Activated gamma-delta T cell treated with Interleukin-2 at 50 U/mL for 16 hours (primary cell): ENCODE measurements around the gene HDDC3.
A peak's percentile ranks its signal among the peaks of the same experiment; 100 is the strongest.

Source experiments
- DNase-seq: peaks from one replicate; pipeline ENCODE4 v3.0.0-alpha.2; 2020

HDDC3 gene

DNA sequence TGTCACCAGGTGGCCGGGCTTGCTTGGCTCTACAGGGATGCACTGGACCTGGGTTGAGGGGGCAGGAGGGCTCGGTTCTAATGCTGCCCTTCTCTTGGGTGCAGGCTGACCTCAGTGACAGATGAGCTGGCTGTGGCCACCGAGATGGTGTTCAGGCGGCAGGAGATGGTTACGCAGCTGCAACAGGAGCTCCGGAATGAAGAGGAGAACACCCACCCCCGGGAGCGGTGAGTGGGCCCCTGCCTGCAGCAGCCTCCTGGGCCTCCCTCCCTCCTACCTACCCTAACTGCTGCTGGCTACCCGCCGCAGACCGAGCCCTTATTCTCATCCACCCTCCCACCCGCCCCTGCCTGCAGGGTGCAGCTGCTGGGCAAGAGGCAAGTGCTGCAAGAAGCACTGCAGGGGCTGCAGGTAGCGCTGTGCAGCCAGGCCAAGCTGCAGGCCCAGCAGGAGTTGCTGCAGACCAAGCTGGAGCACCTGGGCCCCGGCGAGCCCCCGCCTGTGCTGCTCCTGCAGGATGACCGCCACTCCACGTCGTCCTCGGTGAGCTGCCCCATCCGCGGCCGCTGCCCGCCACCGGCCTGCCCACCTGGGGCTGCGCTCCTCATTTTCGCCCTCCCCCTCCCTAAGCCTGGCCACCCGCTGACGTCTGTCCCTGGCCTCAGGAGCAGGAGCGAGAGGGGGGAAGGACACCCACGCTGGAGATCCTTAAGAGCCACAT is 42.5 kb downstream of the HDDC3 start:
- DNase-seq = no peak

DNA sequence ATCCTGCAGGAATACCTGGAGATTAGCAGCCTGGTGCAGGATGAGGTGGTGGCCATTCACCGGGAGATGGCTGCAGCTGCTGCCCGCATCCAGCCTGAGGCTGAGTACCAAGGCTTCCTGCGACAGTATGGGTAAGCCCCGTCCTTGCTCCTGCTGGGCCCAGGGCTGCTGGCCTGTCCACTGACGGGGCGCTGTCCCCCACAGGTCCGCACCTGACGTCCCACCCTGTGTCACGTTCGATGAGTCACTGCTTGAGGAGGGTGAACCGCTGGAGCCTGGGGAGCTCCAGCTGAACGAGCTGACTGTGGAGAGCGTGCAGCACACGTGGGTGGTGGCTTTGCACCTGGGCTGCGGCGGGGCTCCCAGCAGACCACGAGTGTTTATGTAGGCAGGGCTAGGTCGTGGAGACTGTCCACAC is 43.0 kb downstream of the HDDC3 start:
- DNase-seq = peak; percentile 30

GRCh38 chr15:90887037-90887481 is 45.3 kb downstream of the HDDC3 start:
- no peak for DNase-seq

- DNase-seq = no peak
These were observed 46.1 kb downstream of the HDDC3 start for GRCh38 chr15:90886291-90886614.

GRCh38 chr15:90885432-90886290 is 46.7 kb downstream of the HDDC3 start:
- DNase-seq = peak; percentile 82

- DNase-seq = no peak
These were observed 47.5 kb downstream of the HDDC3 start for GRCh38 chr15:90884719-90885431.

DNA sequence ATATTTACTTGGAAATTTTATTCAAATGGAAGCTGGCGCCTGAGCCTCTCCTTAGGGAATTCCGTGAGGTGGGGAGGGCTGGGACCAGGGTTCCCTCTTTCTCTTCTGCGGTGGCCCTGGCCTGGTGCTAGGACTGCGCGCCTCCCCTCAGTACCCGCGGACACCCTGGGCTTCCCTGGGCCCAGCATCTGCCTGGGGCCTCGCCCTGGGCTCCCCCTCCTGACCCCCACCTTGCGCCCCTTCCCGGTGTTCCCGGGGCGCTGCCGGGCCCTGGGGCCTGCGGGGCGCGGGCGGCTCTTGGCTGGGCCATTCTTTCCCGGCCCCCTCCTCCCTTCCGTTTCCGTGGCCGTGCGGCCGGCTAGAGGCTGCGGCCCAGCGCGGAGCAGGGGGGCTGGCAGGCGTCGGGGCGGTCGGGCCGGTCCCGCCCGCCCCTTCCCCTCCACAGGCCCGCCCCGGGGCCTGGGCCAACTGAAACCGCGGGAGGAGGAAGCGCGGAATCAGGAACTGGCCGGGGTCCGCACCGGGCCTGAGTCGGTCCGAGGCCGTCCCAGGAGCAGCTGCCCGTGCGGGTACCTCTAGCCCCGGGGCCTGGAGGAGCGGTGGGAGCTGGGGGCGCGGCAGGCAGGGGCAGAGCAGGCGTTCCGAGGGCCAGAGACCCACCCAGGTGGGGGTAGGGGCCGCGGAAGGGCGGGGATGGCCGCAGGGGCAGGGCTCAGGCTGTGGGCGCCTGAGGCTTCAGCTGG is 48.2 kb downstream of the HDDC3 start, which contains the start of gene FES:
Gene FES, plus strand, starts transcription at position 529 of the 743 bp plus-strand sequence. CDS start 542 bp downstream, outside the sequence.
- DNase-seq = no peak

- DNase-seq = no peak
These were observed 48.8 kb downstream of the HDDC3 start for GRCh38 chr15:90883526-90883975.

GRCh38 chr15:90882781-90883525 is 49.4 kb downstream of the HDDC3 start:
- no peak for DNase-seq

GRCh38 chr15:90881978-90882721 is 50.2 kb downstream of the HDDC3 start:
- no peak for DNase-seq

DNA sequence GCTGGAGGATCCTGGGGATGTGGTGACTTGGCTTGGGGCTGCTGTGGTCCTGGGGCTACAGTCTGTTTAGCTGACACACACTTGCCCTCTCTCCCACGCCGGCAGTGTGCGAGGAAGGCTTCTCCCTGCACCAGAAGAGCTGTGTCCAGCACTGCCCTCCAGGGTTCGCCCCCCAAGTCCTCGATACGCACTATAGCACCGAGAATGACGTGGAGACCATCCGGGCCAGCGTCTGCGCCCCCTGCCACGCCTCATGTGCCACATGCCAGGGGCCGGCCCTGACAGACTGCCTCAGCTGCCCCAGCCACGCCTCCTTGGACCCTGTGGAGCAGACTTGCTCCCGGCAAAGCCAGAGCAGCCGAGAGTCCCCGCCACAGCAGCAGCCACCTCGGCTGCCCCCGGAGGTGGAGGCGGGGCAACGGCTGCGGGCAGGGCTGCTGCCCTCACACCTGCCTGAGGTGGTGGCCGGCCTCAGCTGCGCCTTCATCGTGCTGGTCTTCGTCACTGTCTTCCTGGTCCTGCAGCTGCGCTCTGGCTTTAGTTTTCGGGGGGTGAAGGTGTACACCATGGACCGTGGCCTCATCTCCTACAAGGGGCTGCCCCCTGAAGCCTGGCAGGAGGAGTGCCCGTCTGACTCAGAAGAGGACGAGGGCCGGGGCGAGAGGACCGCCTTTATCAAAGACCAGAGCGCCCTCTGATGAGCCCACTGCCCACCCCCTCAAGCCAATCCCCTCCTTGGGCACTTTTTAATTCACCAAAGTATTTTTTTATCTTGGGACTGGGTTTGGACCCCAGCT is 51.0 kb downstream of the HDDC3 start:
- DNase-seq = no peak

DNA sequence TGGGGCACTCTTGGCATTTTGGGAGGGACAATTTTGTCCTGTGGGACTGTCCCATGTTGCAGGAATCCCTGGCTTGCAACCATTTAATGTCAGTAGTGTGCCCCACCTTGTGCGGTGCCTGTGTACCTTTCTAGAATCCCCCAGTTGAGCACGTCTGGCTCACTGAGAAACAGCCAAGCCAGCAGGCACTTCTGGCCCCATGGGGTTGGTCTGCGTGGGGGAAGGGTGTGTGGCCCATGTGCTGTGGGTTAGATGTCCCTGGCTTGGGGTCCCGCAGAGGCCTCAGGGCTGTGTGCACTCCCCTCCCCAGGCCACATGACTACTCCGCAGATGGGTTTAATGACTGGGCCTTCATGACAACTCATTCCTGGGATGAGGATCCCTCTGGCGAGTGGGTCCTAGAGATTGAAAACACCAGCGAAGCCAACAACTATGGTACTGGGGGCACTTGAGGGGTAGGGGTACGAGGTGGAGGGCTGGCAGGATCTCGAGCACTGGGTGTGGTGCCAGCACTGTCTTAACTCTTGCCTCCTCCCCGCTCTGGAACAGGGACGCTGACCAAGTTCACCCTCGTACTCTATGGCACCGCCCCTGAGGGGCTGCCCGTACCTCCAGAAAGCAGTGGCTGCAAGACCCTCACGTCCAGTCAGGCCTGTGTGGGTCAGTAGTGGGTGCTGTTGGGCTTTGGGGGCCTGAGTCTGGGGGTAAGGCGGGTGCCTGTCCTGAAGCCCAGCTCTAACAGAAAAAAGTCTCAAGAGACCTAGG is 51.8 kb downstream of the HDDC3 start:
- DNase-seq = no peak
